ENCODE measurements around the gene BAZ2A. TPM values are rescaled to one million over a fixed set of nuclear protein-coding genes. Genes with fewer than 3 reads are reported as not detected.
A peak's percentile ranks its signal among the peaks of the same experiment; 100 is the strongest.
"Not testable (repeated sequence)": the region's sequence is repeated elsewhere in the genome, so short reads cannot be mapped to it uniquely, and the experiment has no call there.

The BAZ2A gene
- total RNA-seq, 1 donor from 2014 or later = 71.2 TPM

GRCh38 chr12:56657416-56658379 lies 27.6 kb upstream of the BAZ2A start:
- TF ChIP-seq, protein P1, sequence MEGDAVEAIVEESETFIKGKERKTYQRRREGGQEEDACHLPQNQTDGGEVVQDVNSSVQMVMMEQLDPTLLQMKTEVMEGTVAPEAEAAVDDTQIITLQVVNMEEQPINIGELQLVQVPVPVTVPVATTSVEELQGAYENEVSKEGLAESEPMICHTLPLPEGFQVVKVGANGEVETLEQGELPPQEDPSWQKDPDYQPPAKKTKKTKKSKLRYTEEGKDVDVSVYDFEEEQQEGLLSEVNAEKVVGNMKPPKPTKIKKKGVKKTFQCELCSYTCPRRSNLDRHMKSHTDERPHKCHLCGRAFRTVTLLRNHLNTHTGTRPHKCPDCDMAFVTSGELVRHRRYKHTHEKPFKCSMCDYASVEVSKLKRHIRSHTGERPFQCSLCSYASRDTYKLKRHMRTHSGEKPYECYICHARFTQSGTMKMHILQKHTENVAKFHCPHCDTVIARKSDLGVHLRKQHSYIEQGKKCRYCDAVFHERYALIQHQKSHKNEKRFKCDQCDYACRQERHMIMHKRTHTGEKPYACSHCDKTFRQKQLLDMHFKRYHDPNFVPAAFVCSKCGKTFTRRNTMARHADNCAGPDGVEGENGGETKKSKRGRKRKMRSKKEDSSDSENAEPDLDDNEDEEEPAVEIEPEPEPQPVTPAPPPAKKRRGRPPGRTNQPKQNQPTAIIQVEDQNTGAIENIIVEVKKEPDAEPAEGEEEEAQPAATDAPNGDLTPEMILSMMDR (IDR thresholded peaks at IDR 0.05) = no peak
- peaks cover 8% of the 10 kb centered on the region for H3K36me3 Mint-ChIP-seq (ENCODE audit: low read depth)
- H3K4me1 Mint-ChIP-seq (ENCODE audit: low read depth) = no peaks in the 10 kb centered on the region
- no peaks in the 10 kb centered on the region for H3K27me3 Mint-ChIP-seq (ENCODE audit: low read depth)
- no peak overlapping the region for H3K27ac Mint-ChIP-seq (ENCODE audit: unreplicated experiment)
- no peak overlapping the region for H3K4me3 Mint-ChIP-seq (ENCODE audit: unreplicated experiment)
- DNase-seq (ENCODE audit: low spot score) = no peak
- peaks cover 12% of the 10 kb centered on the region for H3K9me3 Mint-ChIP-seq (ENCODE audit: low read depth)

GRCh38 chr12:56653781-56654180 lies 23.7 kb upstream of the BAZ2A start:
- not testable (repeated sequence) for H3K4me3 Mint-ChIP-seq (ENCODE audit: unreplicated experiment); H3K36me3 Mint-ChIP-seq (ENCODE audit: low read depth); H3K4me1 Mint-ChIP-seq (ENCODE audit: low read depth); H3K27ac Mint-ChIP-seq (ENCODE audit: unreplicated experiment); DNase-seq (ENCODE audit: low spot score); H3K27me3 Mint-ChIP-seq (ENCODE audit: low read depth)
- H3K9me3 Mint-ChIP-seq (ENCODE audit: low read depth) = peaks cover 12% of the 10 kb centered on the region

DNA sequence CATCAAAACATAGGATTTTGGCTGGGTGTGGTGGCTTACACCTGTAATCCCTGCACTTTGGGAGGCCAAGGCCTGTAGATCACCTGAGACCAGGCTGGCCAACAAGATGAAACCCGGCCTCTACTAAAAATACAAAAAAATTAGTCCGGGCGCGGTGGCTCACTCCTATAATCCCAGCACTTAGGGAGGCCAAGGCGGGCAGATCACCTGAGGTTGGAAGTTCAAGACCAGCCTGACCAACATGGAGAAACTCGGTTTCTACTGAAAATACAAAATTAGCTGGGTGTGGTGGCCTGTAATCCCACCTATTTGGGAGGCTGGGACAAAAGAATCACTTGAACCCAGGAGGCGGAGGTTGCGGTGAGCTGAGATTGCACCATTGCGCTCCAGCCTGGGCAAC lies 17.9 kb upstream of the BAZ2A start:
- H3K9me3 Mint-ChIP-seq (ENCODE audit: low read depth); H3K27ac Mint-ChIP-seq (ENCODE audit: unreplicated experiment); H3K4me3 Mint-ChIP-seq (ENCODE audit: unreplicated experiment); DNase-seq (ENCODE audit: low spot score); H3K27me3 Mint-ChIP-seq (ENCODE audit: low read depth): not testable (repeated sequence)
- H3K36me3 Mint-ChIP-seq (ENCODE audit: low read depth) = peaks cover 11% of the 10 kb centered on the region
- H3K4me1 Mint-ChIP-seq (ENCODE audit: low read depth) = peaks cover 25% of the 10 kb centered on the region

- Mint-ChIP-seq H3K4me1 (ENCODE audit: low read depth) (peaks cover 25% of the 10 kb centered on the region), H3K9me3 (ENCODE audit: low read depth) (no peaks in the 10 kb centered on the region), H3K36me3 (ENCODE audit: low read depth) (peaks cover 19% of the 10 kb centered on the region), H3K4me3 (ENCODE audit: unreplicated experiment) (peak within 1 kb of the TSS; percentile 99), H3K27ac (ENCODE audit: unreplicated experiment) (peak within 1 kb of the TSS; percentile 98), H3K27me3 (ENCODE audit: low read depth) (no peaks in the 10 kb centered on the region)
- DNase-seq (ENCODE audit: low spot score) = peak; percentile 97
- TF ChIP-seq, protein P1 (IDR thresholded peaks at IDR 0.05) = no peak
These were observed 15.8 kb upstream of the BAZ2A start, which contains the start of gene ATP5F1B for GRCh38 chr12:56645717-56646446. Gene ATP5F1B, minus strand, starts transcription at chr12:56645984. Its CDS starts 21 bp downstream, at chr12:56645963.

DNA sequence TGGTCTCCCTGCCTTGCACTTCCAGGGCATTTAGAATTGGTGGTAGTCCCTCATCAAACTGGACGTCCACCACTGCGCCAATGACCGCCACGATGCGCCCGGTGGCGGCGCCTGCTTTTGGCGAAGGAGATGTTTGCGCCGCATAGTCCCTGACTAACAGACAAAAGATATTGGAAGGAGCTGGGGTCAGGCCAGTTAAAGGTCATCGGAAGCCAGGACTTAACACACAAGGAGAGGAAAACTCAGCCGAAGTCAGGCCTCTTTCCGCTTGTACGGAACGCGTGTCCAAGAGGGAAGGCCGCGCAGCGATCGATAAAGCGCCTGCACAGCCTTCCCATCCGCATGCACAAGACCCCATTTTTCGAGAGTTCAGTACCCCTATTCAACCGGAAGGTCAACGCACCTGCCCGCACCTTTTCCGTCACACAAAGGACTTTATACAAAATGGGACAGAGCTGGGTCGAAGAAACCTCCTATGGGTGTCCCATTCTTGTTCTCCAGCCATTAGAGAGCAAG lies 15.1 kb upstream of the BAZ2A start:
- TF ChIP-seq, protein P1 (IDR thresholded peaks at IDR 0.05) = peak; percentile 15
- Mint-ChIP-seq H3K4me3 (ENCODE audit: unreplicated experiment) (peak overlapping the region; percentile 99), H3K36me3 (ENCODE audit: low read depth) (peaks cover 22% of the 10 kb centered on the region), H3K27ac (ENCODE audit: unreplicated experiment) (peak overlapping the region; percentile 96), H3K4me1 (ENCODE audit: low read depth) (peaks cover 25% of the 10 kb centered on the region), H3K9me3 (ENCODE audit: low read depth) (no peaks in the 10 kb centered on the region), H3K27me3 (ENCODE audit: low read depth) (no peaks in the 10 kb centered on the region)
- no peak for DNase-seq (ENCODE audit: low spot score)

DNA sequence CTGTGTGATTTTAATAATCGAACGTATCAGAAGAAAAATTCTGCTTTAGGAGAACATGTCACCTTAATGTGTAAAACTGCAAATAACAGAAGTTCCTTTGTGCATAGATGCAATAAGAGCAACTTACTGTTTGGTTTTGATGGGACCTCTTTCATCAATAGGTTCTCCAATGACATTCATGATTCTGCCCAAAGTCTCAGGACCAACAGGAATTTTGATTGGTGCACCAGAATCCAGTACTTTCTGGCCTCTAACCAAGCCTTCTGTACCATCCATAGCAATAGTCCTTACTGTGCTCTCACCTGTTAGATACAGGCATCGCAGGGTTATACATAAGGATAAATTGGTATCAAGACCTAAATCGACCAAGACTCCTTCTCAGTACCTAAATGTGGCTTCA lies 14.5 kb upstream of the BAZ2A start:
- H3K27me3 Mint-ChIP-seq (ENCODE audit: low read depth) = no peaks in the 10 kb centered on the region
- H3K4me3 Mint-ChIP-seq (ENCODE audit: unreplicated experiment) = peak overlapping the region; percentile 99
- no peaks in the 10 kb centered on the region for H3K9me3 Mint-ChIP-seq (ENCODE audit: low read depth)
- H3K27ac Mint-ChIP-seq (ENCODE audit: unreplicated experiment) = peak overlapping the region; percentile 96
- TF ChIP-seq, protein P1 (IDR thresholded peaks at IDR 0.05) = no peak
- H3K36me3 Mint-ChIP-seq (ENCODE audit: low read depth) = peaks cover 25% of the 10 kb centered on the region
- DNase-seq (ENCODE audit: low spot score) = no peak
- peaks cover 25% of the 10 kb centered on the region for H3K4me1 Mint-ChIP-seq (ENCODE audit: low read depth)
